HEK293 (cell line): ENCODE data around the gene MMP24.

Experiments
- CTCF ChIA-PET: fragments of 350-600 bp; formaldehyde crosslinking; extraction: SDS; loops from one replicate; lab custom pipeline; 2021; ENCODE audit warnings: antibody characterized with exemption; lab: Yijun Ruan, JAX
- POLR2A ChIA-PET: fragments of 300-600 bp; formaldehyde crosslinking; extraction: SDS; loops from one replicate; lab custom pipeline; 2020; ENCODE audit warnings: antibody characterized with exemption, inconsistent platforms; lab: Yijun Ruan, JAX
- H3K27ac ChIP-seq: fragments of 200-500 bp; sonication (Bioruptor generic); 2 replicates; pipeline ENCODE4 v1.5.1; 2014; ENCODE audit warnings: low read depth, low read length, control low read depth, inconsistent platforms; ENCODE audit errors: extremely low read depth
- H3K36me3 ChIP-seq, 2 experiments: fragments of 200-500 bp in 1 of 2; sonication (Bioruptor generic) in 1 of 2; 1 replicate in 1 of 2; 2 replicates in 1 of 2; pipeline ENCODE4 v1.5.1; 2014 to 2017; ENCODE audit warnings: inconsistent platforms in 2 of 2, low read length in 2 of 2; ENCODE audit not compliant: control insufficient read depth in 2 of 2, insufficient read depth in 1 of 2
- H3K4me1 ChIP-seq: fragments of 200-500 bp; sonication (Bioruptor generic); 2 replicates; pipeline ENCODE4 v1.5.1; 2014; ENCODE audit warnings: mild to moderate bottlenecking, low read length, inconsistent platforms; ENCODE audit not compliant: control insufficient read depth, insufficient read depth
- H3K4me3 ChIP-seq: 2 replicates; pipeline ENCODE4 v1.5.1; 2011; ENCODE audit warnings: low read depth, mild to moderate bottlenecking, control low read depth, low read length, moderate library complexity
- H3K9me3 ChIP-seq: fragments of 200-500 bp; sonication (Bioruptor generic); 2 replicates; pipeline ENCODE4 v1.5.1; 2014; ENCODE audit warnings: low read depth, low read length, inconsistent platforms; ENCODE audit not compliant: control insufficient read depth, insufficient read depth
- KLF8 ChIP-seq: fragments of 450-650 bp; formaldehyde crosslinking; IDR thresholded peaks from 2 replicates; pipeline ENCODE4 v1.5.1; 2016; ENCODE audit warnings: missing biosample characterization, missing genetic modification characterization
- SCRT1 ChIP-seq: fragments of 450-650 bp; formaldehyde crosslinking; IDR thresholded peaks from 2 replicates; pipeline ENCODE4 v1.5.1; 2016; ENCODE audit warnings: missing biosample characterization, missing genetic modification characterization, borderline replicate concordance
- SCRT2 ChIP-seq: fragments of 450-650 bp; formaldehyde crosslinking; IDR thresholded peaks from 2 replicates; pipeline ENCODE4 v1.5.1; 2016; ENCODE audit warnings: missing biosample characterization, missing genetic modification characterization
- ZNF140 ChIP-seq: fragments of 450-650 bp; formaldehyde crosslinking; IDR thresholded peaks from 2 replicates; pipeline ENCODE4 v1.5.1; 2016; ENCODE audit warnings: missing biosample characterization, missing genetic modification characterization
- ZNF324 ChIP-seq: fragments of 450-650 bp; formaldehyde crosslinking; IDR thresholded peaks from 2 replicates; pipeline ENCODE4 v1.5.1; 2016; ENCODE audit warnings: missing biosample characterization, missing genetic modification characterization
- ZNF335 ChIP-seq: fragments of 450-650 bp; formaldehyde crosslinking; conservative IDR thresholded peaks from 2 replicates; pipeline ENCODE4 v1.5.1; 2016; ENCODE audit warnings: missing biosample characterization, missing genetic modification characterization
- ZNF510 ChIP-seq: fragments of 450-650 bp; formaldehyde crosslinking; IDR thresholded peaks from 2 replicates; pipeline ENCODE4 v1.5.1; 2018; ENCODE audit warnings: mild to moderate bottlenecking, missing genetic modification characterization, missing biosample characterization; ENCODE audit not compliant: insufficient replicate concordance
- ZNF544 ChIP-seq: fragments of 450-650 bp; formaldehyde crosslinking; IDR thresholded peaks from 2 replicates; pipeline ENCODE4 v1.5.0; 2017; ENCODE audit warnings: missing biosample characterization, missing genetic modification characterization
- ZNF600 ChIP-seq: fragments of 450-650 bp; formaldehyde crosslinking; IDR thresholded peaks from 2 replicates; pipeline ENCODE4 v1.5.1; 2016; ENCODE audit warnings: missing biosample characterization, missing genetic modification characterization
- ZNF664 ChIP-seq: fragments of 450-650 bp; formaldehyde crosslinking; IDR thresholded peaks from 2 replicates; pipeline ENCODE4 v1.5.1; 2016; ENCODE audit warnings: missing biosample characterization, missing genetic modification characterization
- ZNF76 ChIP-seq: fragments of 450-650 bp; formaldehyde crosslinking; IDR thresholded peaks from 2 replicates; pipeline ENCODE4; 2016; ENCODE audit warnings: low read depth, missing biosample characterization, missing genetic modification characterization, borderline replicate concordance
- TF ChIP-seq, protein P1 (sequence below): fragments of 450-650 bp; formaldehyde crosslinking; IDR thresholded peaks from 2 replicates; pipeline ENCODE4 v1.5.1; 2016; ENCODE audit warnings: missing biosample characterization, missing genetic modification characterization

MMP24 gene

DNA sequence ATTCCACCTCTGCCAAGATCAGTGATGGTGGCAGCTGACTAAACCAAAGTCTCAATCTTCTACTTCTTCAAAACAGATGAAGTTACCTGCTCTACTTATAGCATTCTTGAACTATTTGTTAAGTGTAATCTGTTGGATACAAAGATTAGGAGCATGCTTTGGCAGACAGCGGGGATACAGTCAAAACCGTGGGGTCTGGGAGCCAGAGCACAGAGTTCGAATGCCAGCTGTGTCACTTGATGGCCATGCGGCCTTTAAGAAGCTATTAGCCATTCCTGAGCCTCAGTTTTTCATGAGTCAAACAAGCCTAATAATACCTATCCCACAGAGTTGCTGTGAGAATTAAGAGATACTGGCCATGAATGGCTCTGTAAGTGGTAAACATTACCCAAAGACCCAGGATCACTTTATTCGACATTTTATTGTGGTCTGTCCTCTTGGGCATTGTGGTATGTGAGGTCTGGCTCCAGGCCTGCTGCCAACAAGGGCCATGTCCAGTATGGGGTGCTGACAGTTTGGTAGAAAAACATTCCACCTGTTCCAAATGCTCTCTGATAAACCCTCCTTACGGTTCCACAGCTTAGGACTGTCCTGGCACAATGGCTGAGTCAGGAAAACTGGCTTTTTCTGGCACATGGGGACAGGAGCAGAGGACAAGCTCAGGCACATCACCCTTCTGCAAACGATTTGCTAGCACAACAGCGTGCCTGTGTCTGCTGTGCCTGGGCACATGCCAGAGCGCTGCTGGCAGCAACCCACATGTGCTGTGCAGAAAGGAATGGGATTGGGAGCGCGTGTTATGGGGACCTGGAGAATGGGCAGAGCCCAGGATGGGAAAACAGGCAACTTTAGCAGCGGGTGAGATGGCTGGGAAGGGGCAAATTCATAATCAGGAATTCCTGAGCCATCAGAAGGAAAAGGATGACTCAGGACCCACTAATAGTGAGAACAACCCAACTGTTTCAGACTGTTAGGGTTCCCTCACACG lies 81.5 kb downstream of the MMP24 start:
- no peak overlapping the region for H3K4me3 ChIP-seq
- no peaks in the 10 kb centered on the region for H3K9me3 ChIP-seq
- peaks cover 9% of the 10 kb centered on the region for H3K4me1 ChIP-seq
- CTCF ChIA-PET: interaction anchor here (0.6 to 13.7 kb wide), 19 partner anchors 10 to 454 kb away, joined by 3 to 236 read pairs (median 4); partner anchors contain the start of gene GDF5
- TF ChIP-seq ZNF600 (tag by site-specific recombination): peak; percentile 74
- TF ChIP-seq ZNF76 (tag by site-specific recombination): no peak
- TF ChIP-seq SCRT2 (tag by site-specific recombination): 0 out of 2 replicates have a peak, but pooled peaks have one; percentile 17
- peak; percentile 18; the same call in 1 of the 2 replicates for TF ChIP-seq ZNF335 (tag by site-specific recombination)
- H3K27ac ChIP-seq: no peak overlapping the region
- POLR2A ChIA-PET: interaction anchor here (3.0 to 3.3 kb wide), 2 partner anchors 24 to 147 kb away, joined by 15 read pairs; partner anchors contain the start of genes CEP250 and EIF6
- H3K36me3 ChIP-seq: peaks cover 0 to 11% of the 10 kb centered on the region in 2 experiments; a peak in 1 of 3 replicates

DNA sequence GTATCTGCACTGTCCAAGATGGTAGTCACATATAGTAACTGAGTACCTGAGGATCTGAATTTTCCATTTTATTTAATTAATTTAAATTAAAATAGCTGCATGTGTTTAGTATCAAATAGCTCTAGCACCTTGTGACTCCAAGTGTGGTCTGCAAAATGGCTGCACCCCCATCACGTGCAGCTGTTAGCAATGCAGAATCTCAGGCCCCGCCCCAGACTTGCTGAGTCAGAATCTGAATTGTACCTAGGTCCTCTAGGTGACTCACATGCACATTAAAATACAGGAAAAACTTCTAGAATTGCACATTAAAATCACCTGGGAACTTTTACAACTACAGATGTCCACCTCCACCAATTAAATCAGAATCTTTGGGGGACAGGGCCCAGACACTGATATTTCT lies 84.9 kb downstream of the MMP24 start:
- no peaks in the 10 kb centered on the region for H3K9me3 ChIP-seq
- no peak overlapping the region for H3K27ac ChIP-seq
- ChIA-PET POLR2A (interaction anchor here (1.2 kb wide), 1 partner anchor 11 kb away, joined by 4 read pairs; no protein-coding TSS in a partner anchor), CTCF (interaction anchor here (0.5 to 13.7 kb wide), 4 partner anchors 8 to 671 kb away, joined by 3 to 236 read pairs (median 9); no protein-coding TSS in a partner anchor)
- TF ChIP-seq ZNF664 (tag by site-specific recombination) (0 out of 2 replicates have a peak, but pooled peaks have one; percentile 17), SCRT1 (tag by site-specific recombination) (no peak), KLF8 (tag by site-specific recombination) (0 out of 2 replicates have a peak, but pooled peaks have one; percentile 26)
- peaks cover 0 to 1% of the 10 kb centered on the region in 2 experiments; a peak in 1 of 3 replicates for H3K36me3 ChIP-seq
- peaks cover 12% of the 10 kb centered on the region for H3K4me1 ChIP-seq
- no peak overlapping the region for H3K4me3 ChIP-seq

DNA sequence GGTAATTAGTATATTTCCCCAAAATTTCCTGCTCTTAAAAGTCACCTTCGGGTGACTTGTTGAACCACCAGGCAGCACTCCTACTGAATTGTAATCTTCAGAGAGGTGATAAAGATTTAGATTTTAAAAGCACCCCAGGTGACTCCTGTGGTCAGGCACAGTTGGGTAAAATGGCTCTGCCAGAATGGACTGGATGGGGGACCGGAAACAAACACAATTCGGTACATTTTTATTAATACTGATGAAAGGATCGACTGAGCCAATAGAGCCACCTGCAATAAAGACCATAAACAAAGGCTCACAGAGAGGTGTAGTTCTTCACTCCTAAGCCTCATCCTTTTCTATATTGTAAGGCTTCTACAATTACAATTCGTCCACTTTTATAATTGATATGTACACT lies 85.3 kb downstream of the MMP24 start:
- peaks cover 12% of the 10 kb centered on the region for H3K4me1 ChIP-seq
- CTCF ChIA-PET: interaction anchor here (0.5 to 2.4 kb wide), 2 partner anchors 8 to 670 kb away, joined by 4 to 14 read pairs; no protein-coding TSS in a partner anchor
- no peak overlapping the region for H3K4me3 ChIP-seq
- no peak overlapping the region for H3K27ac ChIP-seq
- H3K36me3 ChIP-seq: no peaks in the 10 kb centered on the region
- TF ChIP-seq ZNF140 (no peak), ZNF324 (tag by site-specific recombination) (no peak)
- TF ChIP-seq, all 188 proteins: peak for 0
- POLR2A ChIA-PET: interaction anchor here (1.2 kb wide), 1 partner anchor 10 kb away, joined by 4 read pairs; no protein-coding TSS in a partner anchor
- H3K9me3 ChIP-seq: no peaks in the 10 kb centered on the region

DNA sequence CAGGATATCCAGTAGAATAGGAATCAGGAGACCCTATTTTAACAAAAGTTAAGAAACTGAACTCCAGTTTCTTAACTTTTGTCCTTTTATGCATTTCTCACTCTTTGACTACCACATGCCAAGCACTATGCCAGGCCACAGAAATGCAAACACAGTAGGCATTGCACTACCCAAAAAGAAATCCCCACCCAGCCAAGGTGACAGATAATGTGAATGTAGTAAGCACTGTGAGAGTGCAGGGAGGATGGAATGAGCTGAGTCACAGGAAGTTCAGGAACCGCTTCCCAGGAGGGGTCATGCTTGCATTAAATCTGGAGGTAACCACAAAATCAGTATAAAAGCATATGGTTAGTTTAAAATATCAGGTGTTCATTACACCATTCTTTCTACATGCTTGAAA lies 85.8 kb downstream of the MMP24 start:
- POLR2A ChIA-PET: no interaction called here
- TF ChIP-seq ZNF544 (tag by site-specific recombination): no peak
- TF ChIP-seq ZNF510 (tag by site-specific recombination): no peak
- TF ChIP-seq, protein P1, sequence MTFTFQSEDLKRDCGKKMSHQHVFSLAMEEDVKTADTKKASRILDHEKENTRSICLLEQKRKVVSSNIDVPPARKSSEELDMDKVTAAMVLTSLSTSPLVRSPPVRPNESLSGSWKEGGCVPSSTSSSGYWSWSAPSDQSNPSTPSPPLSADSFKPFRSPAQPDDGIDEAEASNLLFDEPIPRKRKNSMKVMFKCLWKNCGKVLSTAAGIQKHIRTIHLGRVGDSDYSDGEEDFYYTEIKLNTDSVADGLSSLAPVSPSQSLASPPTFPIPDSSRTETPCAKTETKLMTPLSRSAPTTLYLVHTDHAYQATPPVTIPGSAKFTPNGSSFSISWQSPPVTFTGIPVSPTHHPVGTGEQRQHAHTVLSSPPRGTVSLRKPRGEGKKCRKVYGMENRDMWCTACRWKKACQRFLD (tag by site-specific recombination): no peak
- TF ChIP-seq ZNF600 (tag by site-specific recombination): 0 out of 2 replicates have a peak, but pooled peaks have one; percentile 18
- TF ChIP-seq, all 188 proteins: peak for 1
- CTCF ChIA-PET: interaction anchor here (2.4 kb wide), 1 partner anchor 8 kb away, joined by 14 read pairs; no protein-coding TSS in a partner anchor
- no peaks in the 10 kb centered on the region for H3K9me3 ChIP-seq
- H3K36me3 ChIP-seq: no peaks in the 10 kb centered on the region
- no peak overlapping the region for H3K27ac ChIP-seq
- peaks cover 12% of the 10 kb centered on the region for H3K4me1 ChIP-seq
- no peak overlapping the region for H3K4me3 ChIP-seq
